22Rv1 (cell line): ENCODE measurements around the gene FAU.

Experiments
- ZFX ChIP-seq: fragments of 450-650 bp; IDR thresholded peaks from 2 replicates; pipeline ENCODE4 v1.6.1; 2017; ENCODE audit warnings: antibody characterized with exemption, borderline replicate concordance
- TF ChIP-seq, protein P1 (sequence below): fragments of 450-650 bp; IDR thresholded peaks from 2 replicates; pipeline ENCODE4 v1.5.1; 2017; ENCODE audit warnings: mild to moderate bottlenecking

DNA sequence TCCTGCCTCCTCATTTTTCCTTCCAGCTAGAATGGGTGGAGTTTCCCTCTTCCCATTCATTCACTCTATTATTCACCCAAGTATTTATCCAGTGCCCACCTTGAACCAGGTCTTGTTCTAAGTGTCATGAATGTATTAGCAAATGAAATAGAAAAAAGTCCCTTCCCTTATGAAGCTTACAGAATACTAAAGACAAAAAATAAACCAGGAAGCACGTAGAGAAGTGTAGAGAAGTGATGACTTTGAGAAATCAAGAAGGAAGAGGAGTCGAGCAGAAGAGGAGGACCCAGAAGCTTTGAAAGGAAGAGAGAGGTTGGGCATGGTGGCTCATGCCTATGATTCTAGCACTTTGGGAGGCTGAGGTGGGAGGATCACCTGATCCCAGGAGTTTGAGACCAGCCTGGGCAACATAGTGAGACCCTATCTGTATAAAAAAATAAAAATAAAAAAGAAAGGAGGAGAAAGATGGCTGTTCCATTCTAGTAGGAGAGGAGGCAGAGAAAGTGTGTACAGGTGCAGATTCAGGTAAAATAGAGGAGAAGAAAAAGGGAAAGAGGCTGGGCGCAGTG, 29.5 kb upstream of the FAU start:
- TF ChIP-seq, protein P1, sequence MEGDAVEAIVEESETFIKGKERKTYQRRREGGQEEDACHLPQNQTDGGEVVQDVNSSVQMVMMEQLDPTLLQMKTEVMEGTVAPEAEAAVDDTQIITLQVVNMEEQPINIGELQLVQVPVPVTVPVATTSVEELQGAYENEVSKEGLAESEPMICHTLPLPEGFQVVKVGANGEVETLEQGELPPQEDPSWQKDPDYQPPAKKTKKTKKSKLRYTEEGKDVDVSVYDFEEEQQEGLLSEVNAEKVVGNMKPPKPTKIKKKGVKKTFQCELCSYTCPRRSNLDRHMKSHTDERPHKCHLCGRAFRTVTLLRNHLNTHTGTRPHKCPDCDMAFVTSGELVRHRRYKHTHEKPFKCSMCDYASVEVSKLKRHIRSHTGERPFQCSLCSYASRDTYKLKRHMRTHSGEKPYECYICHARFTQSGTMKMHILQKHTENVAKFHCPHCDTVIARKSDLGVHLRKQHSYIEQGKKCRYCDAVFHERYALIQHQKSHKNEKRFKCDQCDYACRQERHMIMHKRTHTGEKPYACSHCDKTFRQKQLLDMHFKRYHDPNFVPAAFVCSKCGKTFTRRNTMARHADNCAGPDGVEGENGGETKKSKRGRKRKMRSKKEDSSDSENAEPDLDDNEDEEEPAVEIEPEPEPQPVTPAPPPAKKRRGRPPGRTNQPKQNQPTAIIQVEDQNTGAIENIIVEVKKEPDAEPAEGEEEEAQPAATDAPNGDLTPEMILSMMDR, result no peak
- TF ChIP-seq ZFX, result no peak
